Measurements from ENCODE around the gene SDC1.
A peak's percentile ranks its signal among the peaks of the same experiment; 100 is the strongest.
"Not testable (repeated sequence)": the region's sequence is repeated elsewhere in the genome, so short reads cannot be mapped to it uniquely, and the experiment has no call there.

Gene SDC1, protein sequence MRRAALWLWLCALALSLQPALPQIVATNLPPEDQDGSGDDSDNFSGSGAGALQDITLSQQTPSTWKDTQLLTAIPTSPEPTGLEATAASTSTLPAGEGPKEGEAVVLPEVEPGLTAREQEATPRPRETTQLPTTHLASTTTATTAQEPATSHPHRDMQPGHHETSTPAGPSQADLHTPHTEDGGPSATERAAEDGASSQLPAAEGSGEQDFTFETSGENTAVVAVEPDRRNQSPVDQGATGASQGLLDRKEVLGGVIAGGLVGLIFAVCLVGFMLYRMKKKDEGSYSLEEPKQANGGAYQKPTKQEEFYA

DNA sequence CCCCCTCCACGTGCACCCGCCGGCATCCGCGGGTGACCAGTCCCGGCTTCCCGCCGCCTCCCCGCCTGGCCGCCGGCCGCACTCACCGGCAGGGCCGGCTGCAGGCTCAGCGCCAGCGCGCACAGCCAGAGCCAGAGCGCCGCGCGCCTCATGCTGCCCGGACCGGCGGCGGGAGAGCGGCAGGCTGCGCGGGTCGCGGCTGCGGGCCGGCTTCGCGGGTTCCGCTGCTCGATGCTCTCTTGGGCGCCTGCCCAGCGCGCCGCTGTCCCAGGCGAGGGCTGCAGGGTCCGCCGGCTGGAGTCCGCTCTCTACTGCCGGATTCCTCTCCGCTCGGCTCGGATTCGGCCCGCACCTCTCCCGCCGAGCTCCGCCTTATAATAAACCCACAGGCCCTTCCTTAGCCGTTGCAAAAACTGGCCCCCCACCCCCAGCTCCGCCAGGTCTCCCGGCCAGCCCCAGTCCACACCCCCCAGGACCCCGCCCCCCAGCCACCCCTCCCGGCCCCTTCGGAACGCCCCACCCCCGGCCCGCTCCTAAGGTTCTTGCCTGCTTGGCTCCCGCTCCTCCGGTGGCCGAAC lies at the start of gene SDC1:
TSS of gene SDC1 (minus strand) at position 415 of the 578 bp plus-strand sequence. CDS start at position 152, 263 bp downstream.
- peak; percentile 45 for DNase-seq

DNA sequence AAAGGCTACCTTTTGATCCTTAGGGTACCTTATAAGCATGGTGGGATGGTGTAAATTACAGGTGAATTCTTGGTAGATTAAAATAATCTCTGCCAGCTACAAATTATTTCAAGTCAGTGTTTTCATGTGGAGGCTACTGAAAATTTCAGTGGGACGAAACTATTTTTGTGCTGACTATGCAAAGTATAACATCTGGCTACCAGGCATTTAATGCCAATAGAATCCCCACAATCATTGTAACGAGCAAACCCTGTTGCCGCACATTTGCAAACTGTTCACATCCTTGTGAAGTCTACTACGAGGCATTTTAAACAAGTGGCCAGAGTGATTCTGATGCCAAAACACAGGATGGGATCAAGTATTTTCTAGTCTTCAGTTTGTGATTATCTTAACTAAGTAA lies 48.1 kb upstream of the SDC1 start:
- no peak for DNase-seq

DNA sequence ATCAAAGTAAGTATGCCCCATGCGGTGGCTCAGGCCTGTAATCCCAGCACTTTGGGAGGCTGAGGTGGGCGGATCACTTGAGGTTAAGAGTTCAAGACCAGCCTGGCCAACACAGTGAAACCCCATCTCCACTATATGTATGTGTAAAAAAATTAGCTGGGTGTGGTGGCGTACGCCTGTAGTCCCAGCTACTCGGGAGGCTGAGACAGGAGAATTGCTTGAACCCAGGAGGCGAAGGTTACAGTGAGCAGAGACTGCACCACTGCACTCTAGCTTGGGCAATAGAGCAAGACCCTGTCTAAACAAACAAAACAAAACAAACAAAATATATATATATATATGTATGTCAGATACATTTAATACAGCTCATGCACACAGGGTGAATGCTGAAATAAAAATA lies 43.4 kb upstream of the SDC1 start:
- not testable (repeated sequence) for DNase-seq

DNA sequence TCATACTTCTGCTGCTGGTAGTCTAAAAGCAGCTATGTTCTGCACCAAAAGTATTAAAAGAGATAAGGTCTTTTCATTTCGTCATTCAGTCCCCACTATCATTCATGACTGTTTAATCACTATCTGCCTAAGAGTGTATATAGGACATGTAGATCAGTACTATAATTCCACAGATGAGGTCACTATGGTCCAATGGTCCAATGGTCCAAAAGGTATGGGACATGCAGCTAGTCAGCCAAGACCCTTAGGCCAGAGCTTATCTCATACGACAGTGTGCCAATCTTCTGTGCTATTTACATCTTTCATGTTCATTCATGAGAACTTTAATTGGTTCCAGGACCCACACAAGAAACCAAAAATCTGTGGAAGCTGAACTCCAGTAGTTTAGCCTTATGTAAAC lies 42.6 kb upstream of the SDC1 start:
- DNase-seq = no peak

DNA sequence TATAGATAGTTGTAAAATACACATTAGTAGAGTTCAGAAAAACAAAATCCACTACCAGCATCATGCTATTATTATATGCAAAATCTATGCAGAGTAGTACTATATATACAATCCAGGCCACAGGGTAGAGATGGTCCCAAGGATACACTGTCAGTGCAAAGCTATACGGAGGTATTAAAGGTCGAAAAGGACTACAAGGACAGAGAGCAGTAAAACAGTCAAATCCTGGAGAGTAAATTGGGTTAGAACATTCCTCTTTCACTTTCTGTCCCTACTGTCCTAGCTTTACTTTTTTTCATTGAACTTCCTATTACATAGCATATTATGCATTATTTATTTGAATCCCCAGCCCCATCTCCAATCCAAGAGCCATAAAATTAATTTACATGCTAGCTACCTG lies 39.7 kb upstream of the SDC1 start:
- no peak for DNase-seq

DNA sequence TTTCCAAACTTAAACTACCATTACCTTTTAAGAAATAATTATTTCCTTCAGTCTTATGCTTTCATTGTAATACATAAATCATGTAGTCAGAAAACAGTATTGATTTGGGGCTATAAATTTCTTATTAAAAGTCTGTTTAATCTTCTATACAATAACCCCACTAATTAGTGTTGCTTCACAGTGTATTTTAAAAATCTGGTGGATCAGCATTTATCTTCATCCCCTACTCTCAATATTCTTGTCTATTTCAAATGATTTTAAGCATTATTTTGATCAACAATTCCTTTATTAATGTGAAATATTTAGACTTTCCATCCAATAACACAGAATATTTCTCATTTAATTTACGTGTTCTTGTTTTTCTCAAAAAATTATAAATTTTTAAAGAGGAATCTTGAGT lies 32.5 kb upstream of the SDC1 start:
- DNase-seq = no peak

DNA sequence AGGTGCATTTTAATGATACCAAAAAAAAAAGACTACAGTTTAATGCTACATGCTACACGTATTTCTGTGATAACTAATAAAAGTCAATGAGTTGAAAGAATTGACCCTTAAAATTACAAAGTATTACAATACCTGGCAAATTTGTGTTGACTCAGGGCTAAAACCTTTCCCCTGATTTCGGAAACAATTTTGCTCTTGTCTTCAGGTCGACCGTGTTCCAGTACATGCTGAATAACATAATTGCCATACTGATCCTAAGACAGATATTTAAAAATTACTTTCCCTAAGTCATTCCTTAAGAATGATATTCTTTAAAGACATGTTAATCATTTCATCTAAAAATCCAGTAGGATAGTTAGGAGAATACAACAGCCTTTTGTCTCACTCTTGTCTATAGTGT lies 29.8 kb upstream of the SDC1 start:
- DNase-seq = no peak

DNA sequence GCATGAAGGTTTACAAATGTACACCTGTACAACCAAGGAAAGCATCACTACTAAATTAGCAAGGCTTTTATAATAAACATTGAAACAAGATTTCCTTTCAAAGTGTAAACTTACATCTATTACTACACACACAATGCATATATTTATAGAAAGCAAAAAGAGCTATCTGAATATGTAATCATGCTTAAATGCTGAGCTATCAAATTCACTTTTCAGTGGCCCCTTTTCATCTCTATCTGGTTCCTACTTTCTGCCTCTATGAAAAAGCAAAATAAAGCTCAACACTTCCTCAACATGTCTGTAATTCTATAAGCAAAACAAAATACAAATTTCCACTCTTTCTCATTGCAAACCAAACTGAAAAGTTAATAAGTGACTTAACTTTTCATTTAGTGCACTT lies 25.5 kb upstream of the SDC1 start:
- DNase-seq = no peak

DNA sequence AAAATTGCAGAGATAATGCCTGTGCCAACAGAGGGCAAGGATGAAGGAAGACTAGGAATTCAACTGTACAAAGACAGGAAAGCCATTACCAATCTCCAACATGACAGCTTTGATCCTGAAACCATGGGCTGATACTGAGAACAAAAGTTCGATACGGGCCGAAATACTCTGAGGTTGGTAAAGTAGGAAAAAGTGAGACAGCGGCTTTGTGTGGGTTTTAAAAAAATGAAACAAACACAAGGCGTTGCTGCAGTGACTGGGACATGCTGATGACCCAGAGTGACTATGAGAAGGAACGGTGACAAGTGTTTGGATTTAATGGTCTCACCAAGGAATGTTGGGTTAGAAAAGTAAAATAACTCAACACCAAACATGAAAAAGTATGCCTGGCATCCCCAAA lies 24.2 kb upstream of the SDC1 start:
- DNase-seq = no peak

DNA sequence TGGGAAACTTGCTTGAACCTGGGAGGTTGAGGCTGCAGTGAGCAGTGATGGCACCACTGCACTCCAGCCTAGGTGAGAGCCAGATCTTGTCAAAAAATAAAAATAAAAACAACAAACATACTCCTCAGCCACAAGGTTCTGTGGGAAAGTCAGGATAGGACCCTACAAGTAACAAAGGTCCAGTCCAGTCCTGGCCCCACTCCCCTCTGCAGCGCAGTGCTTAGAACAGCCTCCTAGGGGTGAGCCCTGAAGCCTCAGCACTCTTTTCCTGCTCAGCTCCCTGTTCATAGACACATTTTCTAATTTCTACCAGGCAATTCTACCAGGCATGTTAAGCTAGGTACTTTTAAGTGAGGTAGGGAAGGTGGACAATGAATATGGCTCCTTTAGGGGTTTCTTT lies 22.2 kb upstream of the SDC1 start:
- DNase-seq = no peak

DNA sequence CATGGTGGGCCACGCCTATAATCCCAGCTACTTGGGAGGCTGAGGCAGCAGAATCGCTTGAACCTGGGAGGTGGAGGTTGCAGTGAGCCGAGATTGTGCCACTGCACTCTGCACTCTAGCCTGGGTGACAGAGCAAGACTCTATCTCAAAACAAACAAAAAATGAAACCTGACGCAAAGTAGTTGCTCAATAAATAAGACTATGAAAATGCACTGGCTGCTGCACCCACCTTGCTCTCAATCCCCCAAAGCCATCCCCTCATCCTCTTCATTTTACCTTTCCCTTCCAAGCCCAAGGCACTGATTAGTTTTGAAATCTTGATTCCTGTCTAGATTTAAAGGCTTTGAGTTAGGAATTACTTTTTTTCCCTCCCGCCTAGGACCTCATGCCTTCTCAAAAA lies 18.7 kb upstream of the SDC1 start:
- not testable (repeated sequence) for DNase-seq

DNA sequence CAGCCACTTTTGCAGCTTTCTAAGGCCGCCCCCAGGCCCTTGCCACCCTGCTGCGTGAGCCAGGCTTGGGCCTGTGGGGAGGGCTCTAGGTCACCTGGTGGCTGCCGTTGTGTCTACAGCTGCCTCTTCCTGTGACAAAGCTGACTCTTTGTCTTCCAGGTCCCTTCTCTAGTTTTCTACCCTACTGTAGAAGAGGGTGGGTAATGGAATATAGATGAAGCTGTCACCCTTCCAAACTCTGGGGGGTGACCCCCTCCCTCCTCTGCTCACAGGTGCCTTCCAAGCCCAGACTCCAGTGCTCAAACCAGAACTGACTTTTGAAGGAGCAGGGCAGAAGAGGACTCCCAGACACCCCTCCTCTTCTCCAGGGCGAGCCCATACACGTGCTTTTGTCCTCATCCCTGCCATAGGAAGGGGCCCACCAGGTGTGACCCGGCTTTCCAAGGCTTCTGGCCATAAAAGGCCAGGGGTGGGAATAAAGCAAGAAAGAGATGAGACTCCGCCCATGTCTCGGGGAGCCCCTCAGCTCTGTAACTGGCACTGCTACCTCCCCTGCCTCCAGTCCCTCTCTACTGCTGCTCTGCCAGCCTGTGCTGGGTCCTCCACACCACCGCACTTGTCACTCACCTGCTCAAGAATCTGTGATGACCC lies 17.9 kb upstream of the SDC1 start:
- no peak for DNase-seq

DNA sequence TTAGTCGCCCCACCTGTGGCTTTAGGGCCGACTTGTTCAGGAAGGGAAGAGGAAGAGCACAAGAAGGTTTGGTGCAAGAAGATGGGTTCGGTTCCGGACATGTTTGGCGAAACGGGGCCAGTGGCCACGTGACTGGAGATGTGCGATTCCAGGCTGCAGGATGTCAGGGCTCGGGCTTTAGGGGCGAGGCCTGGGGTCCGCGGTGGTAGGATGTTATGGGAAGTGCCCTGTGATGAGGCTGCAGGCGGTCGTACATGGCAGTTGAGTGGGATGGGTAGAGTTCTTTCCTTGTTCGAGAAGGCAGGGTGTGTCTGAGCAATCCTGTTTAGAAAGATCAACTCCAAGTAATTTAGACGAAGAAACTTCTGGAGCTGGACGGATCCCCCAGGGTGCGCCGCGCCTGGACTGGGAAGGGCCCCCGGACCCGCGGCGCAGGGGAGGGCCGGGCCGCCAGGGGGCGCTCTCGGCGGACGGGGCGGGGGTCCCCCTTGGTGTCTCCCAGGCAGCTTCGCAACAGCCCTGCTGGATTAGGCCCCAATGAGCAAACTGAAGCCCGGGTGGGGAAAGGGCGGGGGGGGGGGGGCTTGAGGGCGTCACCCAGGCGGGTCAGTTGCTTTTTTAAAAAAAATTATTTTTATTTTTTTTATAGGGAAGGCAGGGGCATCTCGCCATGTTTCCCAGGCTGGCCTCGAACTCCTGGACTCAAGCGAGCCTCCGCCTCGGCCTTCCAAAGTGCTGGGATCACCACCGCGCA lies 17.2 kb upstream of the SDC1 start:
- DNase-seq = no peak

DNA sequence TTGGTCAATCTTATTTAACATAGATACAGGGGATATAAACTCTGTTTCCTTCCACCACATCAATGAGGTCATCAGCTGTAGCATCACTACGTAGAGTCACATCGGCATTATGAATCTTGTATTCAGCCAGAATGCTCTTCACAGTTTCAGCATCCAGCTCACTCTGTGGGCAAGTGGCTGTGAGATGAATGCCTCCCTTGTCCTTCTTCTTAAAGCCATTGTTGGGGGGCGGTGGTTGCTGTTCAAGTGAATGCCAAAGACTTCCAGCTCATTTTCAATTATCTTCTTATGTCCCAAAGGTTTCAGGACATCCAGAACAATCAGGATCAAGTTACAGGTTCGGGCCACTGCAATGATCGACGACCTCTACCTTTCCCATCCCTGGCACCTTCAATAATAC lies 15.4 kb upstream of the SDC1 start:
- DNase-seq = not testable (repeated sequence)

DNA sequence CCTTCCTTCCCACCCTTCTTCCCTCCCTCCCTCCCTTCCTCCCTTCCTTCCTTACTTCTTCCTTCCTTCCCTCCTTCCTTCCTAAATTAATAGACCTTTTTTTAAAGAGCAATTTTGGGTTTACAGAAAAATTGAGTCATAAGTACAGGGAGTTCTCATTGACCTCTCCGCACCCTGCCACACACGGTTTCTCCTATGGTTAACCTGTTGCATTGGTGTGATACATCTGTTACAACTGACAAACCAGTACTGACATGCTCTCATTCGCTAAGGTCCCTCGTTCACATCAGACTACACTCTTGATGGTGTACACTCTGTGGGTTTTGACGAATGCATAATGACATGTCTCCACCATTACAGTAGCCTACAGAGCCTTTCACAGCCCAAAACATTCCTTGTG lies 11.6 kb upstream of the SDC1 start:
- no peak for DNase-seq

DNA sequence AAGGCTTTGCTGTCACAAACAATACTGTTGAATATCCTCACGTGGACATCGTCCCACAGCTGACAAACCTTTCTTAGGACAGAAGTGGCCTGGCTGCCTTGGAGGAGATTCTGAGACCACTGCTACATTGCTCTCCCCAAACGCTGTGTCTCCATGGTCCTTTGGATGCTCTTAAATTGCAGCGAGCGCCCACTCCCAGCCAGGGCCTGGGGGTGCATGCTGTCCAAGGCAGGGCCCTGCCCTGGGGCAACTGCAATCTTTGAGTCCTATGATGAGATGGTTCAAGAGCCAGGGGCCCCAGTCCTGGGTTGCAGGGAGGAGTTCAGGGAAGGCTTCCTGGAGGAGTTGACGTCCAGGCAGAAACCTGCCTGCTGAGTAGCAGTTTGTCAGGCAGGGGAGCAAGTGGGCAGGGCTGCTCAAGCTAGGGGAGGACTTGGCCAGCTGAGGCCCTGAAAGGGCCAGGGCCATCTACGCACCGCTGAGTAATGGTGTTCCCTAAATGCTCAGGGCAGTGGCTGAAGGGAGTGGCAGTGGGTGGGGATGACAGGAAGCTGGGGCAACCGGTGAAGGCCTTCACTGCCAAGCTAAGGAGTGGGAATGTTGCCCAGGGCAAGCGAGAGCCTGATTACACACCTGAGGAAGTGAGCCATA lies 10.8 kb upstream of the SDC1 start:
- DNase-seq = no peak

DNA sequence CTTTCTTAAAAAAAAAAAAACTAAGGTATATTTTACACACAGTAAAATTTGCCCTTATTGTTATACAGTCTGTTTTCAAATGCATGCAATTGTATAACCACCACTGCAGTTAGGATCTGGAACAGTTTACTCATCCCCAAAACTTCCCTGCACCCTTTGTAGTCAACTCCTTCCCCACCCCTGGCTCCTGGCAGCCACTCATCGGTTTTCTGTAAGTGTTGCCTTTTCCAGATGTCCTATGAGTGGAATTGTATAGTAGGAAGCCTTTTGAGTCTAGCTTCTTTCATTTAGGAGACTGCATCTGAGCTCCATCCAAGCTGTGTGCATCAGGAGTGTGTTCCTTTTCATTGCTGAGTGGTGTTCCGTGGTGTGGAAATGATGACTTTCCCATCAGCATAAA lies 9.7 kb upstream of the SDC1 start:
- not testable (repeated sequence) for DNase-seq

DNA sequence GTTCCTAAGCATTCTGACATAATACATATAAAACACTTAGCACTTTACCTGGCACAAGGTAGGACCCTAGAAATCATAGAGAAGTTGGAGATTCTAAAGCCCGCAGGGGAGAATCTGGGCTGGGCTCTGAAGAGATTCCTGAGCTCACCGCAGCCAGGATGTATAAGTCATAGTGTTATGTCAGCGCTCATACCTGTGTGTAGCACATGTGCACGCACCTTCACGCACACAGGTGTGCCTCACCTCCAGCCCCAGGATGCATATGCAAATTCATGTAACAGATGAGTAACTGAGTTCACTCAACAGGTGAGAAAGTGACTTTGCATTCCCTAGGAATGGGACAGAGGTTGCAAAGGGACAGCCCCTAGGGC lies 7.9 kb upstream of the SDC1 start:
- no peak for DNase-seq

DNA sequence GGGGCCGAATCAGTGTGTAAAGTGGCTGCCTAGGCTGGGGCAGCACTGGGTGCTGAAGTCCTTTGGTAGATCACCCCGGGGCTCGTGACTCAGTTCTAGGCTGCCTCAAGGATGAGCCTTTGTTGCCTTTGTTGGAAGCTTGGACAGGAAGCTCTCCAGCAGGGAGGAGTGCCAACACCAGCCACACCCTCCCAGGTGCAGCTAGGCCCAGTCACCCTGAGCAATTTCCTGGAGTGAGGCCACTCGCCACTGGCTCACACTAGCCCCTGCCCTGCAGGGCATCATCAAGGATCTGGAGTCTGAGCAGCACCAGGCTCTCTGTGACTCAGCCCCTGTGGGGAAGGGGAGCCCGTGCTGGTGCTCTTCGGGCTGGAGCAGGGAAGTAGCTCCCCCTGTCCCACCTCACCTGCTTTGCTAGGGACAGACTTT lies 6.7 kb upstream of the SDC1 start:
- peak; percentile 63 for DNase-seq

DNA sequence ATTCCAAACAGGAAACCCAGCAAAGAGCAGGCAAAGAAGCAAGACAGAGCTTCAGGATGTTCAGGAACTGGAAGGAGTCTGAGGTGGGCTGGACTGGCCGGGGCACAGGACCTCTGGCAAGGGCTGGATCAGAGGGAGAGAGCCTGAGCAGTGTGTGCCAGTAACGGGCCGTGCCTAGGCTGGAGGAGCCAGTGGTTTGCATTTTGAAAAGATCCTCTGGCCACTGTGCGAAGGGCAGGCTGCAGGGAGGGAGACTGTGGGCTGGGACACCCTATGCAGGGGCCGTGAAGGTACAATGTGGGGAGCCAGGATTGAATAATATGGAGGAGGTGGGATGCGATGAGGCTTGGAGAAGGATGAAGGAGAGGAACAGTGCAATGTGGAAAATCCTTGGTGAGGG lies 6.2 kb upstream of the SDC1 start:
- DNase-seq = no peak

DNA sequence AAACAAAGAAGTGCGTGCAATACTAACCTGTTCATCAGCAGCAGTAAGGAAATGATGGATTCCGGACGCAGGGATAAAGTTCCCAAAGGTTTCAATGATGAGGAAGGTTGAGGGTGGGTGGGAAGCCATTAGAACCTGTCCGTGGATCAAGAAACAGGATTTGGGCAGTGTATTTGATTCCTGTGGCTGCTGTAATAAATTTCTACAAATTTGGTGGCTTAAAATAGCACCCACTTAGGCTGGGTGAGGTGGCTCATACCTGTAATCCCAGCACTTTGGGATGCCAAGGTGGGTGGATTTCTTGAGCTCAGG lies 5.1 kb upstream of the SDC1 start:
- DNase-seq = no peak

DNA sequence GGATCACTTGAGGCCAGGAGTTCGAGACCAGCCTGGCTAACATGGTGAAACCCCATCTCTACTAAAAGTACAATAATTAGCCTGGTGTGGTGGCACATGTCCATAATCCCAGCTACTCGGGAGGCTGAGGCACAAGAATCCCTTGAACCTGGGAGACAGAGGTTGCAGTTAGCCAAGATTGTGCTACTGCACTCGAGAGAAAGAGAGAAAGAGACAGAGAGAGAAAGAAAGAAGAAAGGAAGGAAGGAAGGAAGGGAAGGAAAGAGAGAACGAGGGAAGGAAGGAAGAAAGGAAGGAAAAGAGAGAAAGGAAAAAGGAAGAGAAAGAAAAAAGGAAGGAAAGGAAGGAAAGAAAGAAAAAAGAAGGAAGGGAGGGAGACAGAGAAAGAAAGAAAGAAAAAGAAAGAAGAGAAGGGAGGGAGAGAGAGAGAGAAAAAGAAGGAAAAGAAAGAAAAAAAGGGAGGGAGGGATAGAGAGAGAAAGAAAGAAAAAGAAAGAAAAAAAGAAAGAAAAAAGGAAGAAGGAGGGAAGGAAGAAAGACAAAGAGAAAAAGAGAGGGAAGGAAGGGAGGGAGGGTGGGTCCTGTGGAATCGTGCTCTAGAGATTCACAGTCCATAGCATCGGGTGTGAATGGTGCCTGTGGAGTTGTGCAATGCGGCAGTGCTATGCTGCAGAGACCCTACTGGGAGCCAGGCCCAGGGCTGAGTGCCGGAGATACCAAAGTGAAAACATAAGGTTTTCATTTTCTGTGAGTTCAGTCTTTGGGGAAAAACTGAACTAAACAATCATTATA lies 4.6 kb upstream of the SDC1 start:
- DNase-seq = no peak

All from NCI-H748 treated with DMSO at 0.1 percent for 48 hours (cell line).